HepG2 (cell line): ENCODE data around the gene KMT2B. TPM values are rescaled to one million over a fixed set of nuclear protein-coding genes. Genes with fewer than 3 reads are reported as not detected.
A peak's percentile ranks its signal among the peaks of the same experiment; 100 is the strongest.

Experiments
- AFF4 ChIP-seq: sonication (generic); formaldehyde crosslinking; IDR thresholded peaks from 2 replicates; pipeline ENCODE4 v1.4.0; 2020; ENCODE audit warnings: missing genetic modification reagents
- CSRNP1 ChIP-seq: sonication (generic); formaldehyde crosslinking; IDR thresholded peaks from 2 replicates; pipeline ENCODE4 v1.8.1; 2023; ENCODE audit warnings: mild to moderate bottlenecking, missing genetic modification reagents
- HNF4A ChIP-seq: sonication (generic); formaldehyde crosslinking; IDR thresholded peaks from 2 replicates; pipeline ENCODE4 v1.4.0; 2020; ENCODE audit warnings: missing genetic modification reagents
- PREB ChIP-seq: sonication (generic); formaldehyde crosslinking; IDR thresholded peaks from 2 replicates; pipeline ENCODE4 v1.4.0; 2020; ENCODE audit warnings: missing genetic modification reagents
- PRPF4 ChIP-seq: fragments of 200-400 bp; formaldehyde crosslinking; IDR thresholded peaks from 2 replicates; pipeline ENCODE4 v1.6.1; 2016; ENCODE audit warnings: low read length, low read depth; ENCODE audit not compliant: poor library complexity, severe bottlenecking
- SMYD3 ChIP-seq: sonication (generic); formaldehyde crosslinking; IDR thresholded peaks from 2 replicates; pipeline ENCODE4 v1.8.1; 2023; ENCODE audit warnings: mild to moderate bottlenecking, missing genetic modification reagents
- SP4 ChIP-seq: sonication (generic); formaldehyde crosslinking; IDR thresholded peaks from 2 replicates; pipeline ENCODE4 v1.8.1; 2023; ENCODE audit warnings: mild to moderate bottlenecking, missing genetic modification reagents
- TERF1 ChIP-seq: sonication (generic); formaldehyde crosslinking; IDR thresholded peaks from 2 replicates; pipeline ENCODE4 v1.8.0; 2022; ENCODE audit warnings: mild to moderate bottlenecking, missing genetic modification reagents, moderate library complexity
- ZBTB43 ChIP-seq: sonication (generic); formaldehyde crosslinking; conservative IDR thresholded peaks from 2 replicates; pipeline ENCODE4 v1.4.0; 2020; ENCODE audit warnings: missing genetic modification reagents
- ZBTB7A ChIP-seq: sonication (generic); formaldehyde crosslinking; IDR thresholded peaks from 2 replicates; pipeline ENCODE4 v1.8.0; 2022; ENCODE audit warnings: mild to moderate bottlenecking, missing genetic modification reagents
- ZNF225 ChIP-seq: sonication (generic); formaldehyde crosslinking; IDR thresholded peaks from 2 replicates; pipeline ENCODE4 v1.4.0; 2020; ENCODE audit warnings: mild to moderate bottlenecking, missing genetic modification reagents
- ZNF34 ChIP-seq: sonication (generic); formaldehyde crosslinking; IDR thresholded peaks from 2 replicates; pipeline ENCODE4 v1.4.0; 2020; ENCODE audit warnings: mild to moderate bottlenecking, missing genetic modification reagents, borderline replicate concordance
- ZNF687 ChIP-seq: sonication (generic); formaldehyde crosslinking; IDR thresholded peaks from 2 replicates; pipeline ENCODE4 v1.5.1; 2020; ENCODE audit warnings: mild to moderate bottlenecking, missing genetic modification reagents, moderate library complexity
- ZNF747 ChIP-seq: sonication (generic); formaldehyde crosslinking; IDR thresholded peaks from 2 replicates; pipeline ENCODE4 v1.8.1; 2023; ENCODE audit warnings: missing genetic modification reagents, mild to moderate bottlenecking, borderline replicate concordance
- polyA plus RNA-seq, 8 experiments: library from polyadenylated mRNA; depleted of rRNA in 3 of 8; stranded (reverse) in 7 of 8; unstranded in 1 of 8; fragments of >200 nt; fragmentation: Illumina TruSeq in 4 of 8; extraction: Trizol in 4 of 8; gene quantifications; 2 replicates each; pipeline versions ENCODE4 v1.2.1 to v1.2.3, GENCODE V29; 2011 to 2016; ENCODE audit warnings: low read depth in 4 of 8, missing spikeins in 1 of 8, mixed read lengths in 1 of 8; ENCODE audit not compliant: insufficient read depth in 1 of 8
- total RNA-seq, 5 experiments: library from RNA; depleted of rRNA; stranded (reverse); fragments of >200 nt; fragmentation: Illumina TruSeq; extraction: Trizol; gene quantifications; 2 replicates each; pipeline ENCODE4 v1.2.3, GENCODE V29; 2016; ENCODE audit warnings: low read depth in 1 of 5

KMT2B gene
- total and polyA plus RNA-seq, 2 of the 13 experiments (the other 11 are each of a cell fraction or from before 2014, with no cell fraction given) = 6.2 to 16.9 TPM

GRCh38 chr19:35786299-35787160 is 68.7 kb downstream of the KMT2B start (continued):
- TF ChIP-seq ZNF687 (CRISPR knock-in tag) (peak; percentile 61), PRPF4 (no peak), HNF4A (CRISPR knock-in tag) (peak; percentile 79), ZNF225 (CRISPR knock-in tag) (no peak), PREB (CRISPR knock-in tag) (no peak), TERF1 (CRISPR knock-in tag) (no peak), ZBTB43 (CRISPR knock-in tag) (no peak), CSRNP1 (CRISPR knock-in tag) (no peak), SP4 (0 out of 2 replicates have a peak, but pooled peaks have one; percentile 6), ZNF34 (CRISPR knock-in tag) (no peak), ZNF747 (no peak), AFF4 (CRISPR knock-in tag) (no peak), SMYD3 (CRISPR knock-in tag) (no peak), ZBTB7A (CRISPR knock-in tag) (no peak)
